Measurements from ENCODE around the gene IQCK.

The IQCK gene

GRCh38 chr16:19860166-19861041 is 142.3 kb downstream of the IQCK start:
- no peak overlapping the region for H3K27ac ChIP-seq
- no peaks in the 10 kb centered on the region for H3K36me3 ChIP-seq (ENCODE audit: control insufficient read depth, insufficient read depth, low read length)
- H3K79me2 ChIP-seq = no peaks in the 10 kb centered on the region
- H3K4me1 ChIP-seq = peaks cover 4% of the 10 kb centered on the region
- H3K4me2 ChIP-seq (ENCODE audit: low read length) = no peak overlapping the region
- H2AFZ ChIP-seq = no peak overlapping the region
- H3K9ac ChIP-seq = no peak overlapping the region
- H3K27me3 ChIP-seq (ENCODE audit: control insufficient read depth, insufficient read depth, low read length) = no peaks in the 10 kb centered on the region
- no peaks in the 10 kb centered on the region for H3K9me3 ChIP-seq (ENCODE audit: control insufficient read depth, low read length)
- TF ChIP-seq CTCF (IDR thresholded peaks at IDR 0.05) = no peak
- no peak overlapping the region for H3K4me3 ChIP-seq (ENCODE audit: low read depth, low read length)

- H3K4me2 ChIP-seq (ENCODE audit: low read length) = no peak overlapping the region
Measured at GRCh38 chr16:19861133-19861532, 143.1 kb downstream of the IQCK start.

GRCh38 chr16:19861811-19862327 is 143.8 kb downstream of the IQCK start:
- Histone ChIP-seq H3K9ac (no peak overlapping the region), H3K4me2 (ENCODE audit: low read length) (no peak overlapping the region)

More at GRCh38 chr16:19861133-19861532, 143.1 kb downstream of the IQCK start:
- Histone ChIP-seq H3K36me3 (ENCODE audit: control insufficient read depth, insufficient read depth, low read length) (no peaks in the 10 kb centered on the region), H3K4me3 (ENCODE audit: low read depth, low read length) (no peak overlapping the region), H3K4me1 (peaks cover 4% of the 10 kb centered on the region), H3K9ac (no peak overlapping the region), H3K79me2 (no peaks in the 10 kb centered on the region), H2AFZ (no peak overlapping the region), H3K27ac (no peak overlapping the region), H3K27me3 (ENCODE audit: control insufficient read depth, insufficient read depth, low read length) (no peaks in the 10 kb centered on the region), H3K9me3 (ENCODE audit: control insufficient read depth, low read length) (no peaks in the 10 kb centered on the region)
- no peak for TF ChIP-seq CTCF (IDR thresholded peaks at IDR 0.05)

GRCh38 chr16:19863990-19864389 is 145.9 kb downstream of the IQCK start:
- H3K36me3 ChIP-seq (ENCODE audit: control insufficient read depth, insufficient read depth, low read length) = no peaks in the 10 kb centered on the region
- H3K9me3 ChIP-seq (ENCODE audit: control insufficient read depth, low read length) = no peaks in the 10 kb centered on the region
- no peak overlapping the region for H3K4me3 ChIP-seq (ENCODE audit: low read depth, low read length)
- no peaks in the 10 kb centered on the region for H3K27me3 ChIP-seq (ENCODE audit: control insufficient read depth, insufficient read depth, low read length)
- no peak overlapping the region for H3K4me2 ChIP-seq (ENCODE audit: low read length)
- no peak overlapping the region for H2AFZ ChIP-seq
- TF ChIP-seq CTCF (IDR thresholded peaks at IDR 0.05) = no peak
- H3K27ac ChIP-seq = no peak overlapping the region
- H3K79me2 ChIP-seq = peaks cover 13% of the 10 kb centered on the region
- peaks cover 2% of the 10 kb centered on the region for H3K4me1 ChIP-seq
- no peak overlapping the region for H3K9ac ChIP-seq

More at GRCh38 chr16:19861811-19862327, 143.8 kb downstream of the IQCK start:
- H3K9me3 ChIP-seq (ENCODE audit: control insufficient read depth, low read length) = no peaks in the 10 kb centered on the region
- no peak for TF ChIP-seq CTCF (IDR thresholded peaks at IDR 0.05)
- no peak overlapping the region for H3K4me3 ChIP-seq (ENCODE audit: low read depth, low read length)
- H2AFZ ChIP-seq = no peak overlapping the region
- no peak overlapping the region for H3K27ac ChIP-seq
- peaks cover 4% of the 10 kb centered on the region for H3K4me1 ChIP-seq
- peaks cover under 1% of the 10 kb centered on the region for H3K79me2 ChIP-seq
- no peaks in the 10 kb centered on the region for H3K36me3 ChIP-seq (ENCODE audit: control insufficient read depth, insufficient read depth, low read length)
- H3K27me3 ChIP-seq (ENCODE audit: control insufficient read depth, insufficient read depth, low read length) = no peaks in the 10 kb centered on the region
